Activated naive CD4-positive, alpha-beta T cell treated with Interleukin-2 at 50 U/mL for 16 hours (primary cell): Measurements from ENCODE around the gene AP1AR.
"Not testable (repeated sequence)": the region's sequence is repeated elsewhere in the genome, so short reads cannot be mapped to it uniquely, and the experiment has no call there.

Experiments used
- DNase-seq: peaks from one replicate; pipeline ENCODE4 v3.0.0-alpha.2; 2020

AP1AR gene

GRCh38 chr4:112231779-112232713 lies at the start of gene AP1AR:
Gene AP1AR (plus strand): TSS chr4:112231787. CDS start chr4:112232092, 305 bp downstream.
- peak; percentile 83 for DNase-seq

- no peak for DNase-seq
Measured at GRCh38 chr4:112182604-112183003, 49.0 kb upstream of the AP1AR start.

GRCh38 chr4:112183252-112183651 lies 48.3 kb upstream of the AP1AR start:
- no peak for DNase-seq

- no peak for DNase-seq
Measured at GRCh38 chr4:112184438-112184837, 47.1 kb upstream of the AP1AR start.

GRCh38 chr4:112185334-112185733 lies 46.3 kb upstream of the AP1AR start:
- no peak for DNase-seq

- DNase-seq: no peak
Measured at GRCh38 chr4:112185740-112186670, 45.6 kb upstream of the AP1AR start.

- DNase-seq: no peak
Measured at GRCh38 chr4:112189754-112190153, 41.8 kb upstream of the AP1AR start.

- no peak for DNase-seq
Measured at GRCh38 chr4:112190684-112191083, 40.9 kb upstream of the AP1AR start.

GRCh38 chr4:112196461-112196860 lies 35.1 kb upstream of the AP1AR start:
- no peak for DNase-seq

GRCh38 chr4:112199041-112199440 lies 32.5 kb upstream of the AP1AR start:
- DNase-seq: no peak

- DNase-seq: no peak
Measured at GRCh38 chr4:112201915-112202505, 29.6 kb upstream of the AP1AR start.

- DNase-seq: no peak
Measured at GRCh38 chr4:112203593-112203992, 28.0 kb upstream of the AP1AR start.

GRCh38 chr4:112206431-112206830 lies 25.2 kb upstream of the AP1AR start:
- DNase-seq: no peak

GRCh38 chr4:112208137-112209095 lies 23.2 kb upstream of the AP1AR start:
- not testable (repeated sequence) for DNase-seq

- no peak for DNase-seq
Measured at GRCh38 chr4:112210777-112211176, 20.8 kb upstream of the AP1AR start.

- DNase-seq: no peak
Measured at GRCh38 chr4:112213091-112213490, 18.5 kb upstream of the AP1AR start.

- no peak for DNase-seq
Measured at GRCh38 chr4:112213856-112214255, 17.7 kb upstream of the AP1AR start.

- DNase-seq: no peak
Measured at GRCh38 chr4:112214390-112215264, 17.0 kb upstream of the AP1AR start.

- no peak for DNase-seq
Measured at GRCh38 chr4:112219826-112220366, 11.7 kb upstream of the AP1AR start.

- no peak for DNase-seq
Measured at GRCh38 chr4:112222219-112222955, 9.2 kb upstream of the AP1AR start.
